ENCODE data around the gene PHF21B. TPM values are rescaled to one million over a fixed set of nuclear protein-coding genes. Genes with fewer than 3 reads are reported as not detected.

Gene PHF21B
- total and polyA plus RNA-seq, 2 of the 8 experiments (the other 6 are each of a cell fraction or from before 2014, with no cell fraction given) = 19.3 to 68.1 TPM

DNA sequence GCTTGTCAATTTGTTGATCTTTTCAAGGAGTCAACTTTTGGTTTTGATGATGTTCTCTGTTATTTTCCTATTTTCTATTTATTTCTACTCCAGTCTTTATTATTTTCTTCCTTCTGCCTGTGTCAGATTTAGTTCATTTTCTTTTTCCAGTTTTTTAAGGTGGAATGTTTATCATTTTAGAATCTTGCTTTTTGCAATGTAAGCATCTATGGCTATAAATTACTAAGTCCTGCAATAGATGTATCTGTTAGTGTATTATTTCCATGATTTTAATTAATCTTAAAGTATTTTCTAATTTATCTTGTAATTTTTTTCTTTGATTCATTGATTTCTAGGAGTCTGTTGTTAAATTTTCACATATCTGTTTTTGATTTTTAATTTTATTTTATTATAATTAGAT lies 175.7 kb downstream of the PHF21B start:
- Histone ChIP-seq H3K9me3 (ENCODE audit: insufficient read depth in 2 of 2, low read depth in 1 of 2, low read length in 1 of 2) (peaks cover 0 to 10% of the 10 kb centered on the region in 2 experiments; a peak in 1 of 4 replicates), H4K91ac (replicated peaks; ENCODE audit: insufficient read length, low read length) (no peak overlapping the region), H3K27me3 (replicated peaks in 1 of 4; ENCODE audit: control insufficient read depth in 3 of 4, extremely low read depth in 1 of 4, insufficient read depth in 3 of 4, low read length in 3 of 4) (no peaks in the 10 kb centered on the region; a peak in 1 of 7 replicates), H3K4me2 (ENCODE audit: insufficient read depth in 1 of 2, low read depth in 2 of 2, low read length in 2 of 2) (no peak overlapping the region), H3K4me3 (ENCODE audit: extremely low read depth in 1 of 4, insufficient read depth in 2 of 4, low read depth in 3 of 4, low read length in 4 of 4) (no peak overlapping the region), H3K79me2 (ENCODE audit: control insufficient read depth in 1 of 2, insufficient read depth in 2 of 2, low read length in 2 of 2) (no peaks in the 10 kb centered on the region), H3K36me3 (ENCODE audit: control insufficient read depth in 2 of 4, insufficient read depth in 4 of 4, low read length in 3 of 4) (no peaks in the 10 kb centered on the region), H2AFZ (ENCODE audit: low read length) (no peak overlapping the region), H2BK5ac (ENCODE audit: low read depth, low read length) (no peak overlapping the region), H3K23me2 (ENCODE audit: low read depth, low read length) (no peaks in the 10 kb centered on the region), H3K14ac (ENCODE audit: insufficient read length) (no peak overlapping the region), H3K9ac (replicated peaks in 1 of 4; ENCODE audit: extremely low read depth in 1 of 4, low read depth in 3 of 4, low read length in 3 of 4) (no peak overlapping the region), H3K4me1 (replicated peaks in 1 of 4; ENCODE audit: control insufficient read depth in 3 of 4, insufficient read depth in 4 of 4, low read length in 3 of 4) (peaks cover 0 to 14% (median 5%) of the 10 kb centered on the region in 4 experiments; a peak in 3 of 7 replicates), H3K27ac (ENCODE audit: low read depth, low read length) (no peak overlapping the region), H3K79me1 (ENCODE audit: low read depth, low read length) (no peaks in the 10 kb centered on the region), H4K5ac (ENCODE audit: insufficient read length, low read depth, low read length) (no peak overlapping the region), H4K20me1 (replicated peaks in 1 of 2; ENCODE audit: control insufficient read depth in 1 of 2, insufficient read depth in 2 of 2, low read length in 2 of 2) (no peaks in the 10 kb centered on the region), H4K8ac (ENCODE audit: extremely low read depth, insufficient read depth, low read length) (no peak overlapping the region), H2BK120ac (replicated peaks; ENCODE audit: low read depth, low read length) (no peak overlapping the region), H2BK12ac (ENCODE audit: low read depth, low read length) (no peak overlapping the region), H3K56ac (replicated peaks; ENCODE audit: insufficient read length, low read depth, low read length) (no peak overlapping the region), H2BK15ac (ENCODE audit: low read length) (no peak overlapping the region), H2BK20ac (ENCODE audit: low read length) (no peak overlapping the region), H2AK5ac (ENCODE audit: low read depth, low read length) (no peak overlapping the region), H3K4ac (replicated peaks; ENCODE audit: insufficient read length, low read depth, low read length) (no peak overlapping the region), H3K23ac (ENCODE audit: insufficient read length) (no peak overlapping the region), H3K18ac (ENCODE audit: extremely low read depth, low read length) (no peak overlapping the region)
- ChIA-PET POLR2A (ENCODE audit: partially characterized antibody) (no interaction called here), CTCF (ENCODE audit: partially characterized antibody) (no interaction called here)
- FAIRE-seq (no peak), DNase-seq (ENCODE audit: low read depth in 1 of 2, low spot score in 2 of 2) (no peak)
- TF ChIP-seq TAF7 (optimal IDR thresholded peaks at IDR 0.05; ENCODE audit: borderline replicate concordance, low read depth, low read length) (no peak), HDAC6 (IDR thresholded peaks at IDR 0.05; ENCODE audit: low read depth, low read length) (no peak), CHD2 (IDR thresholded peaks at IDR 0.05; ENCODE audit: low read length) (no peak), NANOG (IDR thresholded peaks at IDR 0.05; ENCODE audit: insufficient read depth, low read depth, low read length, poor library complexity, severe bottlenecking) (no peak), ATF2 (IDR thresholded peaks at IDR 0.05; ENCODE audit: low read length) (no peak), CHD1 (IDR thresholded peaks at IDR 0.05; ENCODE audit: low read depth, low read length) (no peak), JUND (IDR thresholded peaks at IDR 0.05; ENCODE audit: low read length) (no peak), ASH2L (IDR thresholded peaks at IDR 0.05; ENCODE audit: low read length) (no peak), KDM1A (IDR thresholded peaks at IDR 0.05; ENCODE audit: borderline replicate concordance, low read length) (no peak), SP2 (IDR thresholded peaks at IDR 0.05; ENCODE audit: low read length) (no peak), EGR1 (IDR thresholded peaks at IDR 0.05; ENCODE audit: borderline replicate concordance, low read depth, low read length) (no peak), BRCA1 (IDR thresholded peaks at IDR 0.05; ENCODE audit: low read depth, low read length) (no peak), POLR2AphosphoS5 (IDR thresholded peaks at IDR 0.05; ENCODE audit: low read depth, low read length) (no peak)
- TF ChIP-seq, protein P1, sequence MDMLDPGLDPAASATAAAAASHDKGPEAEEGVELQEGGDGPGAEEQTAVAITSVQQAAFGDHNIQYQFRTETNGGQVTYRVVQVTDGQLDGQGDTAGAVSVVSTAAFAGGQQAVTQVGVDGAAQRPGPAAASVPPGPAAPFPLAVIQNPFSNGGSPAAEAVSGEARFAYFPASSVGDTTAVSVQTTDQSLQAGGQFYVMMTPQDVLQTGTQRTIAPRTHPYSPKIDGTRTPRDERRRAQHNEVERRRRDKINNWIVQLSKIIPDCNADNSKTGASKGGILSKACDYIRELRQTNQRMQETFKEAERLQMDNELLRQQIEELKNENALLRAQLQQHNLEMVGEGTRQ (IDR thresholded peaks at IDR 0.05; ENCODE audit: low read length) = no peak

Data from H1 (cell line).